ENCODE data around the gene CATSPERB. TPM values are rescaled to one million over a fixed set of nuclear protein-coding genes. Genes with fewer than 3 reads are reported as not detected.
A peak's percentile ranks its signal among the peaks of the same experiment; 100 is the strongest.
"Not testable (repeated sequence)": the region's sequence is repeated elsewhere in the genome, so short reads cannot be mapped to it uniquely, and the experiment has no call there.

Gene CATSPERB
- total RNA-seq, 1 donor: 0.81 TPM

GRCh38 chr14:91706996-91707395 lies 24.9 kb downstream of the CATSPERB start:
- H3K4me3 ChIP-seq (ENCODE audit: low read depth, low read length): no peak overlapping the region
- no peak for DNase-seq (ENCODE audit: low read depth)
- TF ChIP-seq CTCF (IDR thresholded peaks at IDR 0.05; ENCODE audit: insufficient read depth, low read length): no peak

- TF ChIP-seq CTCF (IDR thresholded peaks at IDR 0.05; ENCODE audit: insufficient read depth, low read length): no peak
- no peak overlapping the region for H3K4me3 ChIP-seq (ENCODE audit: low read depth, low read length)
- no peak for DNase-seq (ENCODE audit: low read depth)
Observed at GRCh38 chr14:91694643-91695042, 37.2 kb downstream of the CATSPERB start.

- peak; percentile 69 for DNase-seq (ENCODE audit: low read depth)
- TF ChIP-seq CTCF (IDR thresholded peaks at IDR 0.05; ENCODE audit: insufficient read depth, low read length): no peak
- H3K4me3 ChIP-seq (ENCODE audit: low read depth, low read length): no peak overlapping the region
Observed at GRCh38 chr14:91693346-91693745, 38.5 kb downstream of the CATSPERB start.

GRCh38 chr14:91692075-91692474 lies 39.8 kb downstream of the CATSPERB start:
- no peak overlapping the region for H3K4me3 ChIP-seq (ENCODE audit: low read depth, low read length)
- no peak for TF ChIP-seq CTCF (IDR thresholded peaks at IDR 0.05; ENCODE audit: insufficient read depth, low read length)
- no peak for DNase-seq (ENCODE audit: low read depth)

GRCh38 chr14:91689608-91690007 lies 42.3 kb downstream of the CATSPERB start:
- DNase-seq (ENCODE audit: low read depth): no peak
- no peak overlapping the region for H3K4me3 ChIP-seq (ENCODE audit: low read depth, low read length)
- TF ChIP-seq CTCF (IDR thresholded peaks at IDR 0.05; ENCODE audit: insufficient read depth, low read length): no peak

GRCh38 chr14:91687436-91687835 lies 44.5 kb downstream of the CATSPERB start:
- H3K4me3 ChIP-seq (ENCODE audit: low read depth, low read length); DNase-seq (ENCODE audit: low read depth): not testable (repeated sequence)

GRCh38 chr14:91685600-91685999 lies 46.3 kb downstream of the CATSPERB start:
- H3K4me3 ChIP-seq (ENCODE audit: low read depth, low read length): no peak overlapping the region
- no peak for DNase-seq (ENCODE audit: low read depth)
- TF ChIP-seq CTCF (IDR thresholded peaks at IDR 0.05; ENCODE audit: insufficient read depth, low read length): no peak
